DOHH2 (cell line): Measurements from ENCODE around the gene MRPL50.

ENCODE experiments used
- CTCF ChIP-seq: fragments of 200-600 bp; sonication (generic); IDR thresholded peaks from one replicate; pipeline ENCODE4 v1.5.1; 2014; ENCODE audit warnings: antibody characterized with exemption, mild to moderate bottlenecking, low read depth, low read length; ENCODE audit not compliant: poor library complexity, severe bottlenecking
- EZH2phosphoT487 ChIP-seq: fragments of 200-600 bp; sonication (generic); IDR thresholded peaks from 2 replicates; pipeline ENCODE4 v1.6.1; 2017; ENCODE audit warnings: borderline replicate concordance, mild to moderate bottlenecking, antibody characterized with exemption, low read length, moderate library complexity, mixed read lengths

- TF ChIP-seq CTCF (no peak), EZH2phosphoT487 (no peak)
Measured at GRCh38 chr9:101403516-101404285, 5.3 kb upstream of the MRPL50 start.
